Fibroblast of lung (primary cell): ENCODE data around the gene MYO5B.

Experiments
- CTCF ChIP-seq, 2 donors: IDR thresholded peaks in 1 of 2; conservative IDR thresholded peaks in 1 of 2; 1 replicate in 1 of 2; 2 replicates in 1 of 2; pipeline ENCODE4 v1.5.1; 2011 to 2012; ENCODE audit warnings: low read length in 2 of 2, control low read depth in 1 of 2, inconsistent platforms in 1 of 2, low read depth in 1 of 2, mild to moderate bottlenecking in 1 of 2
- EZH2 ChIP-seq: IDR thresholded peaks from 2 replicates; pipeline ENCODE4 v1.5.1; 2012; ENCODE audit warnings: low read length, control low read depth, mild to moderate bottlenecking; ENCODE audit errors: missing control alignments

DNA sequence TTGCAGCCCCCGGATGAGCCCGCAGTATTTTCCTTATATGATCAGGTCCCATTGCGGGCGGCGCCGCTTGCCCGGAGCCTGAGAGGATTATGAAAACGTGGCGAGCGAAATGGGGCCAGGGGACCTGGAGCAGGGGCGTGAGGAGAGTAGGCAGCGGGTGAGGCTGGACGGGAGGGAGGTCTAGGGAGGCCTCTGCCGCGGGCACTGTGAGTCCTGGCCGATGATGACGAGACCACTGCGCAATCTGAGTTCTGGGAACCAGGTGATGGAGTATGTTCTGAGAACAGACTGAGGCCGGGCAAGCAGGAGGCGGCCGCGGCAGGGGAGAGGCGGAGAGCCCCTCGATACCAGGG lies 380.8 kb downstream of the MYO5B start:
- TF ChIP-seq CTCF (conservative IDR thresholded peaks at IDR 0.05 in 1 of 2, IDR thresholded peaks at IDR 0.05 in 1 of 2; ENCODE audit: low read depth in 1 of 2, low read length in 2 of 2) (no peak), EZH2 (no peak)
